B cell (primary cell): ENCODE results near the gene TSPAN31. TPM values are rescaled to one million over a fixed set of nuclear protein-coding genes. Genes with fewer than 3 reads are reported as not detected.

ENCODE experiments used
- ATAC-seq: fragments of 200-7000 bp; cut with Tn5 transposase; one replicate; pipeline ENCODE4 v1.10.0; 2021; ENCODE audit warnings: low read depth, mild to moderate bottlenecking, moderate number of reproducible peaks, moderate library complexity
- CTCF ChIA-PET: fragments of 350-600 bp; sonication (Branson Sonifier 250); formaldehyde crosslinking; loops from one replicate; lab custom pipeline; 2021; ENCODE audit warnings: antibody characterized with exemption, inconsistent platforms; lab: Charles Lee
- POLR2A ChIA-PET: fragments of 350-600 bp; sonication (Branson Sonifier 250); formaldehyde crosslinking; loops from one replicate; lab custom pipeline; 2021; ENCODE audit warnings: antibody characterized with exemption; lab: Charles Lee
- DNase-seq: peaks from one replicate; pipeline ENCODE4 v3.0.0; 2013
- H2AFZ ChIP-seq: 2 replicates; pipeline ENCODE4 v1.6.1; 2012; ENCODE audit warnings: mild to moderate bottlenecking, low read depth, low read length; ENCODE audit not compliant: insufficient read depth, poor library complexity, severe bottlenecking
- H3K27ac ChIP-seq, 2 donors: 1 replicate in 1 of 2; 2 replicates in 1 of 2; pipeline ENCODE4 v1.5.1; 2012 to 2013; ENCODE audit warnings: low read length in 2 of 2, mild to moderate bottlenecking in 2 of 2, moderate library complexity in 1 of 2
- H3K27me3 ChIP-seq, 4 experiments: fragments of 200-600 bp in 1 of 4; sonication (generic) in 1 of 4; replicated peaks in 1 of 4; 1 replicate in 2 of 4; 2 replicates in 2 of 4; pipeline versions ENCODE4 v1.6.1 to v1.7.0; 2013 to 2016; ENCODE audit warnings: low read length in 3 of 4, mild to moderate bottlenecking in 2 of 4, mixed read lengths in 1 of 4, moderate library complexity in 1 of 4; ENCODE audit not compliant: insufficient read depth in 4 of 4, control insufficient read depth in 3 of 4; ENCODE audit errors: control extremely low read depth in 1 of 4
- H3K36me3 ChIP-seq, 2 experiments: replicated peaks in 1 of 2; 1 replicate in 1 of 2; 2 replicates in 1 of 2; pipeline versions ENCODE4 v1.6.1 to v1.7.1; 2013; ENCODE audit warnings: low read length in 1 of 2; ENCODE audit not compliant: insufficient read depth in 2 of 2, control insufficient read depth in 1 of 2; ENCODE audit errors: control extremely low read depth in 1 of 2, extremely low read depth in 1 of 2
- H3K4me1 ChIP-seq, 2 donors: fragments of 200-600 bp in 1 of 2; sonication (generic) in 1 of 2; 1 replicate in 1 of 2; 2 replicates in 1 of 2; pipeline versions ENCODE4 v1.5.1 to v1.6.1; 2013 to 2017; ENCODE audit warnings: low read length in 2 of 2; ENCODE audit not compliant: control insufficient read depth in 2 of 2, insufficient read depth in 2 of 2
- H3K4me2 ChIP-seq: replicated peaks from 2 replicates; pipeline ENCODE3; 2012; ENCODE audit warnings: mild to moderate bottlenecking, low read depth, low read length; ENCODE audit not compliant: poor library complexity, severe bottlenecking
- H3K4me3 ChIP-seq, 5 experiments: fragments of 200-600 bp in 1 of 5; sonication (generic) in 1 of 5; 1 replicate in 3 of 5; 2 replicates in 2 of 5; pipeline versions ENCODE4 v1.5.1 to v1.7.0; 2011 to 2016; ENCODE audit warnings: low read length in 4 of 5, mild to moderate bottlenecking in 4 of 5, low read depth in 2 of 5, control low read depth in 1 of 5, moderate library complexity in 1 of 5; ENCODE audit not compliant: insufficient read depth in 1 of 5; ENCODE audit errors: control extremely low read depth in 1 of 5, extremely low read depth in 1 of 5
- H3K79me2 ChIP-seq: fragments of 200-600 bp; sonication (generic); one replicate; pipeline ENCODE4 v1.6.0; 2016; ENCODE audit warnings: low read length; ENCODE audit not compliant: control insufficient read depth, insufficient read depth
- H3K9ac ChIP-seq: fragments of 200-600 bp; sonication (generic); 2 replicates; pipeline ENCODE4 v1.6.1; 2017; ENCODE audit warnings: mild to moderate bottlenecking, low read length, moderate library complexity
- H3K9me3 ChIP-seq, 3 donors: one replicate each; pipeline versions ENCODE4 v1.6.1 to v1.7.1; 2013; ENCODE audit warnings: low read length in 2 of 3; ENCODE audit not compliant: control insufficient read depth in 2 of 3, insufficient read depth in 1 of 3; ENCODE audit errors: control extremely low read depth in 1 of 3
- H4K20me1 ChIP-seq: 2 replicates; pipeline ENCODE4 v1.6.0; 2012; ENCODE audit warnings: mild to moderate bottlenecking, low read length; ENCODE audit not compliant: insufficient read depth, control insufficient read depth, poor library complexity, severe bottlenecking
- H3K27ac Mint-ChIP-seq: one replicate; pipeline ENCODE4 v1.8.0; 2021; ENCODE audit warnings: mixed read lengths
- H3K27me3 Mint-ChIP-seq: one replicate; pipeline ENCODE4 v1.8.0; 2021; ENCODE audit warnings: mixed read lengths
- H3K4me1 Mint-ChIP-seq: one replicate; pipeline ENCODE4 v1.8.0; 2021; ENCODE audit warnings: mixed read lengths
- H3K4me3 Mint-ChIP-seq: one replicate; pipeline ENCODE4 v1.8.0; 2021; ENCODE audit warnings: mixed read lengths
- H3K9me3 Mint-ChIP-seq: one replicate; pipeline ENCODE4 v1.8.0; 2022; ENCODE audit warnings: mixed read lengths; ENCODE audit not compliant: insufficient read depth
- CTCF ChIP-seq: fragments of 200-600 bp; IDR thresholded peaks from one replicate; pipeline ENCODE4 v1.8.0; 2022; ENCODE audit warnings: antibody characterized with exemption, mild to moderate bottlenecking
- EZH2 ChIP-seq: IDR thresholded peaks from 2 replicates; pipeline ENCODE4 v1.6.1; 2012; ENCODE audit warnings: borderline replicate concordance, low read depth, mild to moderate bottlenecking, moderate library complexity, low read length; ENCODE audit not compliant: insufficient read depth, poor library complexity, severe bottlenecking
- WGBS: methylation state at CpG from one replicate; pipeline ENCODE4 v1.1.5; 2013; ENCODE audit warnings: missing lambda C conversion rate; ENCODE audit not compliant: insufficient coverage; 5-methylcytosine and 5-hydroxymethylcytosine counted together
- intact Hi-C: fragments of 100-400 bp; cut with micrococcal nuclease; formaldehyde crosslinking; loops from one replicate; pipeline ENCODE4 v1.10.0; 2022
- polyA plus RNA-seq: library from polyadenylated mRNA; depleted of rRNA; stranded (reverse); fragments of >200 nt; gene quantifications from 2 replicates; pipeline ENCODE4 v1.2.3, GENCODE V29; 2012
- total RNA-seq, 2 donors: library from RNA; stranded (reverse); fragments of 120-200 nt in 1 of 2; gene quantifications; 1 replicate in 1 of 2; 2 replicates in 1 of 2; pipeline versions ENCODE4 v1.2.3 to v1.2.4, GENCODE V29; 2013 to 2022

The TSPAN31 gene
- total and polyA plus RNA-seq, 2 donors (not counting 1 experiment from before 2014, with no cell fraction given): 24.0 to 29.6 TPM

- ChIA-PET CTCF (interaction anchor here (1.1 to 3.0 kb wide), 4 partner anchors 8 to 16 kb away, joined by 3 to 37 read pairs (median 5); partner anchors contain the start of gene TSFM), POLR2A (no interaction called here)
- H3K36me3 ChIP-seq: no peaks in the 10 kb centered on the region
- no peaks in the 10 kb centered on the region for H3K9me3 Mint-ChIP-seq
- peaks cover 24% of the 10 kb centered on the region for H3K27me3 Mint-ChIP-seq
- H3K27ac ChIP-seq: no peak overlapping the region
- peaks cover 42% of the 10 kb centered on the region for H3K4me1 Mint-ChIP-seq
- H3K4me3 Mint-ChIP-seq: peak overlapping the region; percentile 93
- H3K4me3 ChIP-seq: no peak overlapping the region
- H3K79me2 ChIP-seq: peaks cover 18% of the 10 kb centered on the region
- intact Hi-C loops: no loop called here
- ATAC-seq (no peak), DNase-seq (no peak)
- H3K4me1 ChIP-seq: peaks cover 38 to 41% of the 10 kb centered on the region in 2 donors
- H3K27ac Mint-ChIP-seq: no peak overlapping the region
- H4K20me1 ChIP-seq: peaks cover 18% of the 10 kb centered on the region
- no peak overlapping the region for H3K4me2 ChIP-seq
- H3K9me3 ChIP-seq: peaks cover 0 to 13% (median 0%) of the 10 kb centered on the region in 3 donors
- no peak overlapping the region for H2AFZ ChIP-seq
- peaks cover 0 to 38% (median 26%) of the 10 kb centered on the region in 4 experiments for H3K27me3 ChIP-seq
- no peak overlapping the region for H3K9ac ChIP-seq
- TF ChIP-seq EZH2: no peak
- TF ChIP-seq CTCF: no peak
Measured at GRCh38 chr12:57767305-57767698, 22.5 kb downstream of the TSPAN31 start.

GRCh38 chr12:57767876-57768275 is 23.0 kb downstream of the TSPAN31 start:
- H3K9me3 ChIP-seq: peaks cover 0 to 13% (median 0%) of the 10 kb centered on the region in 3 donors
- CTCF ChIA-PET: interaction anchor here (1.1 to 3.0 kb wide), 4 partner anchors 9 to 15 kb away, joined by 3 to 37 read pairs (median 5); partner anchors contain the start of gene TSFM
- ATAC-seq (no peak), DNase-seq (no peak)
- no peak overlapping the region for H2AFZ ChIP-seq
- H3K4me1 ChIP-seq: peaks cover 40 to 47% of the 10 kb centered on the region in 2 donors
- Mint-ChIP-seq H3K4me3 (no peak overlapping the region), H3K4me1 (peaks cover 42% of the 10 kb centered on the region), H3K9me3 (no peaks in the 10 kb centered on the region), H3K27ac (no peak overlapping the region), H3K27me3 (peaks cover 24% of the 10 kb centered on the region)
- POLR2A ChIA-PET: no interaction called here
- H3K9ac ChIP-seq: no peak overlapping the region
- peaks cover 15% of the 10 kb centered on the region for H4K20me1 ChIP-seq
- no peaks in the 10 kb centered on the region for H3K36me3 ChIP-seq
- no peak overlapping the region for H3K4me2 ChIP-seq
- intact Hi-C loops: no loop called here
- TF ChIP-seq CTCF: no peak
- peaks cover 0 to 38% (median 26%) of the 10 kb centered on the region in 4 experiments for H3K27me3 ChIP-seq
- WGBS: 100% methylated on average over 1 of the region's 3 CpGs
- peaks cover 18% of the 10 kb centered on the region for H3K79me2 ChIP-seq
- no peak overlapping the region for H3K27ac ChIP-seq
- H3K4me3 ChIP-seq: no peak overlapping the region
